GM12892 (cell line): ENCODE measurements around the gene HAPLN1. TPM values are rescaled to one million over a fixed set of nuclear protein-coding genes. Genes with fewer than 3 reads are reported as not detected.
"Not testable (repeated sequence)": the region's sequence is repeated elsewhere in the genome, so short reads cannot be mapped to it uniquely, and the experiment has no call there.

Source experiments
- DNase-seq: peaks from one replicate; pipeline ENCODE4 v3.0.0; 2011; ENCODE audit not compliant: insufficient read length
- FAIRE-seq: peaks from 2 replicates; lab custom pipeline; 2011; peaks lifted over from hg19 to GRCh38; lab: Jason Lieb, UNC
- POLR2A ChIP-seq: IDR thresholded peaks from 2 replicates; pipeline ENCODE4 v1.6.1; 2011; ENCODE audit warnings: low read depth, low read length, control low read depth
- POLR2AphosphoS5 ChIP-seq: IDR thresholded peaks from 2 replicates; pipeline ENCODE4 v1.6.1; 2011; ENCODE audit warnings: low read depth, low read length, control low read depth
- TAF1 ChIP-seq: IDR thresholded peaks from 2 replicates; pipeline ENCODE4 v1.6.1; 2011; ENCODE audit warnings: low read depth, mild to moderate bottlenecking, control low read depth, low read length, borderline replicate concordance
- polyA plus RNA-seq: library from polyadenylated mRNA; unstranded; fragments of >200 nt; gene quantifications from one replicate; pipeline ENCODE4 v1.2.1, GENCODE V29; 2012; ENCODE audit warnings: missing spikeins, inconsistent platforms; ENCODE audit not compliant: missing spikeins

HAPLN1 gene
- not detected for polyA plus RNA-seq

GRCh38 chr5:83720836-83721537 is at the start of gene HAPLN1:
HAPLN1 (minus strand) TSS chr5:83720855; CDS start chr5:83673523, 47,332 bp downstream.
- TF ChIP-seq POLR2AphosphoS5 (no peak), POLR2A (no peak), TAF1 (no peak)
- FAIRE-seq = no peak
- DNase-seq = no peak

GRCh38 chr5:83767409-83767992 is 46.8 kb upstream of the HAPLN1 start:
- DNase-seq = no peak
- TF ChIP-seq TAF1 = no peak
- no peak for TF ChIP-seq POLR2A
- no peak for TF ChIP-seq POLR2AphosphoS5
- no peak for FAIRE-seq

DNA sequence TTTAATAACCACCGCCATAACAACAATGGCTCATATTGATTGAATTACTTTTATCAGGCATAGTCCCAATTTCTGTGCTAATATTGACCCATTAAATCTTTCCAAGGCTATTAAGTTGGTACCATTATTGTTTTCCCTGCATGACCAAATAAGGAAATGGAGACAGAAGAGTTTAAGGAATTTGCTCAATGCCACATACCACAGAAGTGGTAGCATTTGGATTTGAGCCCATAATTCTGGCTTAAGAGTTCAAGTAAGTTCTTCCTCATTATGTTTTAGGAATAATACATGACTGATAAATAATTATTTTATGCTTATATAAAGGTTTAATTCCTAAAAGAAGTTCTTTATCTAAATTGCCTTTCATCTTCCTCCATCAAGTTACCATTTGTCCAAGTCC is 43.4 kb upstream of the HAPLN1 start:
- no peak for TF ChIP-seq POLR2A
- TF ChIP-seq POLR2AphosphoS5 = no peak
- no peak for TF ChIP-seq TAF1
- no peak for FAIRE-seq
- no peak for DNase-seq

GRCh38 chr5:83760579-83760978 is 39.9 kb upstream of the HAPLN1 start:
- no peak for FAIRE-seq
- TF ChIP-seq TAF1 (no peak), POLR2AphosphoS5 (no peak), POLR2A (no peak)
- no peak for DNase-seq

- DNase-seq (no peak), FAIRE-seq (no peak)
- TF ChIP-seq POLR2AphosphoS5 (no peak), POLR2A (no peak), TAF1 (no peak)
These were observed 32.0 kb upstream of the HAPLN1 start for GRCh38 chr5:83752700-83753099.

GRCh38 chr5:83751201-83751600 is 30.5 kb upstream of the HAPLN1 start:
- DNase-seq = no peak

DNA sequence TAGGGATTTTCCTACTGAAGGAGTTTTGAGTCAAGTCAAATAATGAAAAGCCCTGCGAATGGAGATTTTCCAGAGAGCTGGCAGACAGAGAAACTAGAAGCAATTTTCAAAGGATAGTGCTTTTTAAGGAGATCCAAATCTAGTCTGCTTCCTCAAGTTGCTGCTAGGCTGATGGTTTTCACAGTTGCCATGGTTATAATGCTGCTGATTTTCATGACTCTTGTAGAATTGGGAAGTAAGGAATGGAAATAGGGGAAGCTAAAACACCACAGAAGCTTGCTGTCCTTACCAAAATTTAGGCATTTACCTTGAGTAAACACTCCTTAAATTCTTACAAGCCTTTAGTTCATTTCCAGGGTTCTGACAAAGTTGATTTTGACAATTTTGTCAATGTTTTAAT is 30.1 kb upstream of the HAPLN1 start:
- FAIRE-seq (no peak), DNase-seq (no peak)

More at GRCh38 chr5:83751201-83751600, 30.5 kb upstream of the HAPLN1 start:
- FAIRE-seq = no peak
- TF ChIP-seq POLR2AphosphoS5 (no peak), POLR2A (no peak), TAF1 (no peak)

DNA sequence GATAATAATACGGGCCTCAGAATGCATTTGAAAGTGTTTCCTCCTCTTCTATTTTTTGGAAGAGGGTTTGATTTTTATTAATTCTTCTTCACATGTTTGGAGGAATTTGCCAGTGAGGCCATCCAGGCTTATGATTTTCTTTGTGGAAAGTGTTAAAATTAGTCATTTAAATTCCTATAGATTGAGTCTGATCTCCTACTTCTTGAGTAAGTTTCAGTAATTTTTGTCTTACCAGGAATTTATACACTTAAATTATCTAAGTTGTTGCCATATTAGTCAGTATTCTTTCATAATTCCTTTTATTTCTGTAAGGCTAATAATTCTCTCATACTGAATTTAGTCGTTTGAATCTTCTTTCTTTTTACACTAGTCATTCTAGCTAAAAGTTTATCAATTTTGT is 25.2 kb upstream of the HAPLN1 start:
- DNase-seq (no peak), FAIRE-seq (no peak)
- TF ChIP-seq POLR2AphosphoS5 (no peak), POLR2A (no peak), TAF1 (no peak)

More for the DNA sequence above, 30.1 kb upstream of the HAPLN1 start:
- TF ChIP-seq POLR2A = no peak
- TF ChIP-seq TAF1 = no peak
- TF ChIP-seq POLR2AphosphoS5 = no peak

DNA sequence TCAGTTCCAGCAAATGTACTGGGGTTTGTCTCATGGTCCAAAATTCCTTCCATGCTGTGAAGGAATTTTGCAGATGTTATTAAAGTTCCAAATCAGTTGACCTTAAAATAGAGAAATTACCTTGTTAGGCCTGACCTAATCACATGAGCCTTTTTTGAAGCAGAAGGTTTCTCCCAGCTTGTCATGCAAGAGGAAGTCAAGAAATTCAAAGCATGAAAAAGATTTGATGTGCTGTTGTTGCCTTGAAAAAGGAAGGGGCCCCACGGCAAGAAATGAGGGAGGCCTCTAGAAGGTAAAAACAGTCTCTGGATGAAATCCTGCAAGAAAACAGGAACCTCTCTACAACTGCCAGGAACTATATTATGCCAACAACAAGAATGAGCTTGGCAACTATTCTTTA is 24.2 kb upstream of the HAPLN1 start:
- FAIRE-seq = no peak
- TF ChIP-seq POLR2AphosphoS5 (no peak), POLR2A (no peak)
- DNase-seq = no peak

- TF ChIP-seq POLR2AphosphoS5 = no peak
- TF ChIP-seq POLR2A = no peak
- TF ChIP-seq TAF1 = no peak
- FAIRE-seq = no peak
- no peak for DNase-seq
These were observed 21.4 kb upstream of the HAPLN1 start for GRCh38 chr5:83742089-83742488.

DNA sequence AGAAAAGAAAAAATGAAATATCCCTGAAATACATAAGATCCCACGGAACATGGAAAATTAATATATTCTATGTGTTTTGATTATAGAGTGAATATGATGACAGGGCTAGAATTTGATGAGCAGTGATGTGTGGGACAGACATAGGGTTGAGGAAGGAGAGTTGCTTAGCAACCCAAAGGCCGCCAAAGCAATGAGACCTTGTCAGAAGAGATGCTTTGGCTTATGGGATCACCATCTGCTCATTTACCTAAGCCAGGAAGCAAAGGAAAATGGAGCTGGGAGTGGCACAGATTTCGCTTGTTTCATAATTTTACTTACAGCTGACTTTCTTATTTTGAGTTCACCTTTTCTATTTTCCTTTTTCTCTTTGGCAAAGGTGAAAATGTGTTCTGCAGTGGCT is 20.9 kb upstream of the HAPLN1 start:
- no peak for TF ChIP-seq POLR2AphosphoS5
- TF ChIP-seq TAF1 = no peak
- no peak for TF ChIP-seq POLR2A
- DNase-seq (no peak), FAIRE-seq (no peak)

DNA sequence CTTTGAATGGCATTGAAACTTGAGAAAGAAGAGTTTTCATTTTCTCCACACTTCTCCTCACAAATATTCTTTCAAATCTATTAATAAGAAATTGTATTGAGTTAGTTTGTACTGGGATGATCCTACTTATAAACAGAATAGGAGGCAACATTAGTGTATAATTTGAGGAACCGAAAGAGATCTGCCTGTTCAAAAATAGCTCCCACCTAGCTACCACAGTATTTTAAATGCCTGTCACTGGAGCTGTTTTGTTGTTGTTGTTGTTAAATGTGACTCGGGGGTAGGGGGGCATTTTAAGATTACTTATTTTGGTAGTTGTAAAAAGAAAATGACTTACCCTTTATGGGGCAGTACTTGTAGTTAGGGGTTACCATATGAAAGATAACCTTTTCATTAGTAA is 20.1 kb upstream of the HAPLN1 start:
- FAIRE-seq (no peak), DNase-seq (no peak)
- no peak for TF ChIP-seq POLR2AphosphoS5
- TF ChIP-seq TAF1 = no peak
- TF ChIP-seq POLR2A = no peak

- not testable (repeated sequence) for FAIRE-seq, DNase-seq
These were observed 15.5 kb upstream of the HAPLN1 start for GRCh38 chr5:83736169-83736568.

GRCh38 chr5:83735058-83735457 is 14.4 kb upstream of the HAPLN1 start:
- FAIRE-seq = not testable (repeated sequence)

More at GRCh38 chr5:83735058-83735457, 14.4 kb upstream of the HAPLN1 start:
- not testable (repeated sequence) for DNase-seq
